SU-DHL-6 (cell line): ENCODE results near the gene MBNL1.

Experiments
- H2AFZ ChIP-seq: fragments of 200-600 bp; sonication (generic); 2 replicates; pipeline ENCODE4 v1.6.1; 2014; ENCODE audit warnings: low read depth, mild to moderate bottlenecking, moderate library complexity, mixed read lengths, antibody characterized with exemption, low read length; ENCODE audit not compliant: severe bottlenecking
- H3F3A ChIP-seq: fragments of 200-600 bp; shearing (Covaris generic); 2 replicates; pipeline ENCODE4 v1.6.0; 2016; ENCODE audit warnings: antibody characterized with exemption, mild to moderate bottlenecking; ENCODE audit not compliant: insufficient read depth
- H3K27ac ChIP-seq: fragments of 200-600 bp; sonication (generic); 2 replicates; pipeline ENCODE4 v1.5.1; 2016; ENCODE audit warnings: low read depth, mild to moderate bottlenecking, low read length, moderate library complexity, mixed read lengths
- H3K27me3 ChIP-seq: fragments of 200-600 bp; sonication (generic), shearing (Covaris generic); 2 replicates; pipeline ENCODE4 v1.6.0; 2014; ENCODE audit warnings: mild to moderate bottlenecking, low read length
- H3K36me3 ChIP-seq: fragments of 200-600 bp; sonication (generic); 2 replicates; pipeline ENCODE4 v1.6.1; 2014; ENCODE audit warnings: mild to moderate bottlenecking, low read length, mixed read lengths
- H3K4me2 ChIP-seq: fragments of 300-600, 200-600 bp; shearing (Covaris generic), sonication (generic); 2 replicates; pipeline ENCODE4 v1.6.0; 2014; ENCODE audit warnings: low read length, low read depth, mild to moderate bottlenecking; ENCODE audit not compliant: poor library complexity, severe bottlenecking
- H3K4me3 ChIP-seq: fragments of 200-600 bp; sonication (generic); 2 replicates; pipeline ENCODE4 v1.5.1; 2014; ENCODE audit warnings: antibody characterized with exemption, low read length, mild to moderate bottlenecking, mixed read lengths; ENCODE audit not compliant: insufficient read depth, poor library complexity, severe bottlenecking
- H3K79me2 ChIP-seq: fragments of 200-600 bp; sonication (generic); 2 replicates; pipeline ENCODE4 v1.6.1; 2014; ENCODE audit warnings: mild to moderate bottlenecking, low read length, moderate library complexity; ENCODE audit not compliant: insufficient read depth
- H3K9ac ChIP-seq: fragments of 200-600 bp; sonication (generic); 2 replicates; pipeline ENCODE4 v1.7.0; 2014; ENCODE audit warnings: mild to moderate bottlenecking, low read length
- H3K9me2 ChIP-seq: fragments of 200-600 bp; sonication (generic); replicated peaks from 2 replicates; pipeline ENCODE4 v1.6.1; 2014; ENCODE audit warnings: low read length; ENCODE audit not compliant: insufficient read depth
- H3K9me3 ChIP-seq: fragments of 200-600 bp; sonication (generic); 2 replicates; pipeline ENCODE4 v1.6.1; 2014; ENCODE audit warnings: low read length, mixed read lengths; ENCODE audit not compliant: insufficient read depth
- H4K20me1 ChIP-seq: fragments of 200-600 bp; sonication (generic); 2 replicates; pipeline ENCODE4 v1.6.1; 2014; ENCODE audit warnings: low read depth, mild to moderate bottlenecking, antibody characterized with exemption, low read length, moderate library complexity, mixed read lengths
- EZH2phosphoT487 ChIP-seq: fragments of 200-600 bp; sonication (generic), shearing (Covaris generic); conservative IDR thresholded peaks from 2 replicates; pipeline ENCODE4 v1.6.1; 2018; ENCODE audit warnings: mild to moderate bottlenecking, antibody characterized with exemption, low read length, moderate library complexity, mixed read lengths
- TF ChIP-seq, protein P1 (sequence below): fragments of 200-600 bp; sonication (generic); IDR thresholded peaks from one replicate; pipeline ENCODE4 v1.5.1; 2017; ENCODE audit warnings: antibody characterized with exemption, mild to moderate bottlenecking, low read length, moderate library complexity; ENCODE audit not compliant: insufficient read depth, poor library complexity, severe bottlenecking

Gene MBNL1

DNA sequence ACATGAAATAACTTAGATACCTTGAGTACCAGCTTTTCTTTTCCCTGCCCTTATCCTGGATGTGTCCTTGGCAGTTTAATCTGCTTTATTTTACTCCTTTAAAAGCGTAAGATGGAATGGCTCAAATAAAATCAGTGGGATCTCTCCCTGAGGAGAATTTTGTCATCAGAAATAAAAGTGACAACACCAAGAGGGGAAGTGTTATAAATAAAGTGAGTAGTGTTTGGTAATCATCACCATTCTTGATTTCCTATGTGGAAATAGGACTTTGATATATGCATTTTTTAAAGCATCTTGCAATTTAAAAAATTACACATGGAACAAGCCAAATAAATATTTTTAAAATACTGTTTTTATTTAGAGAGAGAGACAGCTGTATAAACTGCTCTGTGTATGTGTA, 76.5 kb downstream of the MBNL1 start:
- H3F3A ChIP-seq: peaks cover 27% of the 10 kb centered on the region; the same call in 1 of the 2 replicates
- peaks cover 100% of the 10 kb centered on the region for H3K79me2 ChIP-seq
- H3K4me3 ChIP-seq: no peak overlapping the region
- TF ChIP-seq, protein P1, sequence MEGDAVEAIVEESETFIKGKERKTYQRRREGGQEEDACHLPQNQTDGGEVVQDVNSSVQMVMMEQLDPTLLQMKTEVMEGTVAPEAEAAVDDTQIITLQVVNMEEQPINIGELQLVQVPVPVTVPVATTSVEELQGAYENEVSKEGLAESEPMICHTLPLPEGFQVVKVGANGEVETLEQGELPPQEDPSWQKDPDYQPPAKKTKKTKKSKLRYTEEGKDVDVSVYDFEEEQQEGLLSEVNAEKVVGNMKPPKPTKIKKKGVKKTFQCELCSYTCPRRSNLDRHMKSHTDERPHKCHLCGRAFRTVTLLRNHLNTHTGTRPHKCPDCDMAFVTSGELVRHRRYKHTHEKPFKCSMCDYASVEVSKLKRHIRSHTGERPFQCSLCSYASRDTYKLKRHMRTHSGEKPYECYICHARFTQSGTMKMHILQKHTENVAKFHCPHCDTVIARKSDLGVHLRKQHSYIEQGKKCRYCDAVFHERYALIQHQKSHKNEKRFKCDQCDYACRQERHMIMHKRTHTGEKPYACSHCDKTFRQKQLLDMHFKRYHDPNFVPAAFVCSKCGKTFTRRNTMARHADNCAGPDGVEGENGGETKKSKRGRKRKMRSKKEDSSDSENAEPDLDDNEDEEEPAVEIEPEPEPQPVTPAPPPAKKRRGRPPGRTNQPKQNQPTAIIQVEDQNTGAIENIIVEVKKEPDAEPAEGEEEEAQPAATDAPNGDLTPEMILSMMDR: no peak
- no peak for TF ChIP-seq EZH2phosphoT487
- no peak overlapping the region for H3K9ac ChIP-seq
- H2AFZ ChIP-seq: no peak overlapping the region
- no peaks in the 10 kb centered on the region for H3K9me3 ChIP-seq
- peaks cover 47% of the 10 kb centered on the region for H3K36me3 ChIP-seq
- H3K4me2 ChIP-seq: no peak overlapping the region
- no peaks in the 10 kb centered on the region for H3K27me3 ChIP-seq
- H3K27ac ChIP-seq: no peak overlapping the region
- peaks cover 19% of the 10 kb centered on the region; the same call in 1 of the 2 replicates for H4K20me1 ChIP-seq
- H3K9me2 ChIP-seq: no peaks in the 10 kb centered on the region

DNA sequence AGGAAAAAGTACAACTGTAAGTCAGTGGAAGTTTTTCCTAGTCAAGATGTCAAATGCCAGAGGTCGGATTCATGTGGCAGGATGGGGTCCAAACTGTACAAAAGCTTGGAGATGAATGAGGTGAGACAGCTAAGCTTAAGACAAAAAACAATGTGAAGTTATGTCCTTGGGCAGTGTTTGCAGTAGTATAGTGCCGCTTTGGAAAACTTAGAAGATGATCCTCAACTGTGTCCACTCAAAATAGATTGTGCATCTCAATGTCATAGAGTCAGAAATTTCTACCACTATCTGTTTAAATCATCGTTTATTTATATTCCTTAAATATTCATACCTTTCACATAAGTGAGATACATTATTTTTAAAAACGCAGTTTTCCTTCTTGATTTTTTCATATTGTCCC, 77.3 kb downstream of the MBNL1 start:
- Histone ChIP-seq H2AFZ (no peak overlapping the region), H4K20me1 (peaks cover 18% of the 10 kb centered on the region; the same call in 1 of the 2 replicates), H3K27ac (no peak overlapping the region), H3K79me2 (peaks cover 100% of the 10 kb centered on the region), H3K27me3 (no peaks in the 10 kb centered on the region), H3K9me2 (no peaks in the 10 kb centered on the region), H3F3A (peaks cover 34% of the 10 kb centered on the region; the same call in 1 of the 2 replicates), H3K9ac (no peak overlapping the region), H3K9me3 (no peaks in the 10 kb centered on the region), H3K4me2 (no peak overlapping the region), H3K36me3 (peaks cover 44% of the 10 kb centered on the region), H3K4me3 (no peak overlapping the region)
- no peak for TF ChIP-seq EZH2phosphoT487
- TF ChIP-seq, protein P1: no peak

DNA sequence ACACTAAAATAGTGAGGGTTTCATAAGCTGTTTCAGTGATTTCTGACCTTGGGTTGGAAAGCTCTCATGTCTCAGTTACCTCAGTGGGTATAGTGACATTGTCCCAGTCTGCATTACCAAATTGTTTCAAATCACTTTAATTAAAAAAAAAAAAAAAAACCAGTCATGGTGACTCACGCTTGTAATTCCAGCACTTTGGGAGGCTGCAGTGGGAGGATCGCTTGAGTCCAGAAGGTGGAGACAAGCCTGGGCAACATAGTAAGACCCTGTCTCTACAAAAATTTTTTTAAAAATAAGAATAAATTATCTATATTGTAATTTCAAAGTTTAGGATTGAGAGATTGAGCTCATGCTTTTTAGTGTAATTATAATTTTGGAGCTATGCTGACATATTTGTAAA, 78.0 kb downstream of the MBNL1 start:
- peaks cover 34% of the 10 kb centered on the region; the same call in 1 of the 2 replicates for H3F3A ChIP-seq
- no peaks in the 10 kb centered on the region for H3K27me3 ChIP-seq
- H3K36me3 ChIP-seq: peaks cover 40% of the 10 kb centered on the region
- H3K4me2 ChIP-seq: no peak overlapping the region
- no peak overlapping the region for H2AFZ ChIP-seq
- H4K20me1 ChIP-seq: peaks cover 15% of the 10 kb centered on the region; the same call in 1 of the 2 replicates
- no peaks in the 10 kb centered on the region for H3K9me2 ChIP-seq
- no peaks in the 10 kb centered on the region for H3K9me3 ChIP-seq
- H3K79me2 ChIP-seq: peaks cover 100% of the 10 kb centered on the region
- H3K27ac ChIP-seq: no peak overlapping the region
- no peak for TF ChIP-seq EZH2phosphoT487
- TF ChIP-seq, protein P1: no peak
- no peak overlapping the region for H3K4me3 ChIP-seq
- H3K9ac ChIP-seq: no peak overlapping the region
